Fibroblast of lung (primary cell): ENCODE measurements around the gene CELF5.

ENCODE experiments used
- CTCF ChIP-seq, 2 donors: IDR thresholded peaks in 1 of 2; conservative IDR thresholded peaks in 1 of 2; 1 replicate in 1 of 2; 2 replicates in 1 of 2; pipeline ENCODE4 v1.5.1; 2011 to 2012; ENCODE audit warnings: low read length in 2 of 2, control low read depth in 1 of 2, inconsistent platforms in 1 of 2, low read depth in 1 of 2, mild to moderate bottlenecking in 1 of 2
- EZH2 ChIP-seq: IDR thresholded peaks from 2 replicates; pipeline ENCODE4 v1.5.1; 2012; ENCODE audit warnings: low read length, control low read depth, mild to moderate bottlenecking; ENCODE audit errors: missing control alignments

- TF ChIP-seq CTCF (conservative IDR thresholded peaks at IDR 0.05 in 1 of 2, IDR thresholded peaks at IDR 0.05 in 1 of 2; ENCODE audit: low read depth in 1 of 2, low read length in 2 of 2) (no peak), EZH2 (no peak)
Measured at GRCh38 chr19:3278294-3278693, 53.8 kb downstream of the CELF5 start.
